Uterus (tissue), 4 donors: ENCODE data around the gene ESR2. TPM values are rescaled to one million over a fixed set of nuclear protein-coding genes. Genes with fewer than 3 reads are reported as not detected.

ENCODE experiments used
- DNase-seq, 2 donors: peaks; one replicate each; pipeline ENCODE4 v3.0.0-alpha.2; 2019 to 2020
- H3K27ac ChIP-seq, 2 donors: fragments of 200-600 bp; sonication (generic); 1 replicate in 1 of 2; 2 replicates in 1 of 2; pipeline ENCODE4 v1.5.1; 2016 to 2018
- H3K27me3 ChIP-seq, 2 donors: fragments of 200-600 bp; sonication (generic); one replicate each; pipeline ENCODE4 v1.5.1; 2018 to 2019; ENCODE audit warnings: control low read depth in 1 of 2
- H3K36me3 ChIP-seq, 2 donors: fragments of 200-600 bp; sonication (generic); one replicate each; pipeline ENCODE4 v1.5.1; 2019; ENCODE audit warnings: control low read depth in 1 of 2
- H3K4me1 ChIP-seq, 2 donors: fragments of 200-600 bp; sonication (generic); one replicate each; pipeline ENCODE4 v1.5.1; 2018 to 2019; ENCODE audit warnings: control low read depth in 1 of 2
- H3K4me3 ChIP-seq, 2 donors: fragments of 200-600 bp; sonication (generic); 1 replicate in 1 of 2; 2 replicates in 1 of 2; pipeline ENCODE4 v1.5.1; 2018 to 2019; ENCODE audit warnings: mild to moderate bottlenecking in 1 of 2
- H3K9me3 ChIP-seq, 2 donors: fragments of 200-600 bp; sonication (generic); one replicate each; pipeline ENCODE4 v1.5.1; 2019; ENCODE audit warnings: control low read depth in 1 of 2
- POLR2A ChIP-seq, 2 donors: fragments of 450-650 bp; IDR thresholded peaks; one replicate each; pipeline ENCODE4 v1.6.1; 2016; ENCODE audit warnings: antibody characterized with exemption in 2 of 2, mild to moderate bottlenecking in 1 of 2, moderate library complexity in 1 of 2
- intact Hi-C: fragments of 100-400 bp; cut with DNase I; formaldehyde crosslinking; loops from one replicate; pipeline ENCODE4 v1.15.1; 2023; ENCODE audit warnings: low total_unique reads
- total RNA-seq, 4 donors: library from RNA; depleted of rRNA in 3 of 4; stranded (reverse); fragments of >200 nt in 3 of 4; gene quantifications; one replicate each; pipeline versions ENCODE4 v1.1.0 to v1.2.4, GENCODE V29; 2014 to 2023
- TF ChIP-seq, protein P1 (sequence below), 4 experiments: fragments of 200-600 bp in 2 of 4; fragments of 450-650 bp in 2 of 4; sonication (generic) in 2 of 4; IDR thresholded peaks; one replicate each; pipeline ENCODE4 v1.5.1; 2016 to 2019; ENCODE audit warnings: antibody characterized with exemption in 4 of 4, mild to moderate bottlenecking in 2 of 4, moderate library complexity in 1 of 4
- donor health status: DM: yes; HTN: yes; CAD: no.

The ESR2 gene
- total RNA-seq, 4 donors from 2014 or later = 0.41 to 8.2 (median 3.9) TPM

DNA sequence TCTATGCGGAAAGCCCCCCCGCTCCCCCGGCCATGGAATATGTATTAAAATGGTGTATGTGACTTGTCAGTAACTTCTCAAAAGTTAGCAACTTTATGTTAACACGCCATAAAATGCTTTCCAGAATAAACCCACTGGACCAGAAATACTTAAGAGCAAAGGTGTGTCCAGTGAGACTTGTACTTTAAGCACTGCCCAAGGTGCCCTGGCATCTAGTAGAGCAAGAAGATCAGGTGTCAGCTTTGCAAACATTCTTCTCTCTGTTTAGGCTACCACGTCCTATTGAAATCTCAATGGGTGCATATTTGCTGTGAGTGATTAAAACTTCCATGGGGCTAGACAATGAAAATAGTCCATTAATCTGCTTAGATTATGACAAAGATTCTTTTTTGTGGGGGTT lies 201.2 kb downstream of the ESR2 start:
- no peak overlapping the region for H3K27ac ChIP-seq
- TF ChIP-seq, protein P1, sequence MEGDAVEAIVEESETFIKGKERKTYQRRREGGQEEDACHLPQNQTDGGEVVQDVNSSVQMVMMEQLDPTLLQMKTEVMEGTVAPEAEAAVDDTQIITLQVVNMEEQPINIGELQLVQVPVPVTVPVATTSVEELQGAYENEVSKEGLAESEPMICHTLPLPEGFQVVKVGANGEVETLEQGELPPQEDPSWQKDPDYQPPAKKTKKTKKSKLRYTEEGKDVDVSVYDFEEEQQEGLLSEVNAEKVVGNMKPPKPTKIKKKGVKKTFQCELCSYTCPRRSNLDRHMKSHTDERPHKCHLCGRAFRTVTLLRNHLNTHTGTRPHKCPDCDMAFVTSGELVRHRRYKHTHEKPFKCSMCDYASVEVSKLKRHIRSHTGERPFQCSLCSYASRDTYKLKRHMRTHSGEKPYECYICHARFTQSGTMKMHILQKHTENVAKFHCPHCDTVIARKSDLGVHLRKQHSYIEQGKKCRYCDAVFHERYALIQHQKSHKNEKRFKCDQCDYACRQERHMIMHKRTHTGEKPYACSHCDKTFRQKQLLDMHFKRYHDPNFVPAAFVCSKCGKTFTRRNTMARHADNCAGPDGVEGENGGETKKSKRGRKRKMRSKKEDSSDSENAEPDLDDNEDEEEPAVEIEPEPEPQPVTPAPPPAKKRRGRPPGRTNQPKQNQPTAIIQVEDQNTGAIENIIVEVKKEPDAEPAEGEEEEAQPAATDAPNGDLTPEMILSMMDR (IDR thresholded peaks at IDR 0.05) = no peak
- H3K27me3 ChIP-seq = no peaks in the 10 kb centered on the region
- no peaks in the 10 kb centered on the region for H3K4me1 ChIP-seq
- H3K9me3 ChIP-seq = no peaks in the 10 kb centered on the region
- no peak overlapping the region for H3K4me3 ChIP-seq
- H3K36me3 ChIP-seq = no peaks in the 10 kb centered on the region
- no peak for DNase-seq
- intact Hi-C loops = no loop called here

DNA sequence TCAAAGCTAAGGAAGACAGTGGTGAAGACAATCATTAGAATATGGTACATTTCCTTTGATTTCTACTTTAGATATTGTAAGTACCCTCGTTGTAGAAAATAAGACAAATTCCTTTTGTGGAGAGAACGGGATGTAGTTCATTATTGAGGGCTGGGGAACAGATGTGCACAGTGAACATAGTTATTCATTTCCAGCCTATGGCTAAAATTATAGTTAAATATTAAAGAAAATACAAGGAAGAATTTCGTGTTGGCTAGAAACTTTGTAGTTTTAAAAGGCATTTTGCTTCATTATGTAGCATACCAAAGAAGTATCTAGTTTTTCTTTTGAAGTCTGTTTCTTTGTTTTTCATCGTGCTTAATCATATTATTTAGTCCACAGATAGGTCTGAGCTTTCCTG lies 201.8 kb downstream of the ESR2 start:
- TF ChIP-seq, protein P1 (IDR thresholded peaks at IDR 0.05) = no peak
- TF ChIP-seq POLR2A (IDR thresholded peaks at IDR 0.05) = no peak
- H3K36me3 ChIP-seq = no peaks in the 10 kb centered on the region
- no peak overlapping the region for H3K4me3 ChIP-seq
- H3K27me3 ChIP-seq = no peaks in the 10 kb centered on the region
- no peak for DNase-seq
- H3K9me3 ChIP-seq = no peaks in the 10 kb centered on the region
- H3K4me1 ChIP-seq = no peaks in the 10 kb centered on the region
- no peak overlapping the region for H3K27ac ChIP-seq
- intact Hi-C loops = no loop called here

DNA sequence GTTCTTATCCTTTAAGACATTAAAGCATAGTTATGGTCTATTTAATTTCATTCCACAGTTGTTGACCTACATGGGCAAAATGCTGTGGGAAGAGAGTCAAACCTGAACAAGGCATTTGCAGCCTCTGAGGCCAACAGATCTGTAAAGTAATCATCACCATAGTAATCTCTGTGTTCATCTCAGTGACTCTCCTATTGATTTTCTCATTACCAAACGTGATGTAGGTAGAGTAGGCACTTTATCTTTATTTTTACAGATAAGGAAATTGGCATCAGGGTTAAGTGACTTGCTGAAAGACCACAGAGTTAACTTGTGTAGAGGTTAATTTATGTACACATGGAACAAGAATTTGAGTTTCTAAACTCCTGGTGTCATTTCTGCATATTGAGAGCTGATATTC lies 203.0 kb downstream of the ESR2 start:
- no peaks in the 10 kb centered on the region for H3K9me3 ChIP-seq
- H3K27me3 ChIP-seq = no peaks in the 10 kb centered on the region
- TF ChIP-seq, protein P1 (IDR thresholded peaks at IDR 0.05) = no peak
- TF ChIP-seq POLR2A (IDR thresholded peaks at IDR 0.05) = no peak
- H3K4me3 ChIP-seq = no peak overlapping the region
- intact Hi-C loops = no loop called here
- no peaks in the 10 kb centered on the region for H3K4me1 ChIP-seq
- no peak overlapping the region for H3K27ac ChIP-seq
- DNase-seq = no peak
- no peaks in the 10 kb centered on the region for H3K36me3 ChIP-seq

DNA sequence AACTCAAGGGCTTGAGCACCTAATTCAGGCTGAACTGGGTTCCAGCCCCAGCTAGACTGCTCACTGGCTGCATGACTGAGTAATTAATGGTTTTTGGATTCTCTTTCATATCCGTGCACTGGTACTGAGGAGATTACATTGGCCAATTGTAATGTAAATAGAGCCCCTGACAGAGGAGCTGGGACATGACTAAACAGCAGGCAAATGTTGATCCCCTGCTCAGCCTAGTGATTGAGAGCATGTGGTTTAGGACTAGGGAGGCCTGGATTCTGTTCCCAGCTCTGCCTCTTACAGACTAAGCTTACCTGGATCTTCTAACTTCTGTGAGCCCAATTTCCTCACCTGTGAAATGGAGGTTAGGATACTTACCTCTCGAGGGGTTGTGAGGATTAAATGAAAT lies 204.3 kb downstream of the ESR2 start:
- intact Hi-C loops = no loop called here
- TF ChIP-seq, protein P1 (IDR thresholded peaks at IDR 0.05) = no peak
- no peak for TF ChIP-seq POLR2A (IDR thresholded peaks at IDR 0.05)
- Histone ChIP-seq H3K4me3 (no peak overlapping the region), H3K27me3 (no peaks in the 10 kb centered on the region), H3K36me3 (no peaks in the 10 kb centered on the region), H3K9me3 (no peaks in the 10 kb centered on the region), H3K4me1 (no peaks in the 10 kb centered on the region), H3K27ac (no peak overlapping the region)
- DNase-seq = no peak

DNA sequence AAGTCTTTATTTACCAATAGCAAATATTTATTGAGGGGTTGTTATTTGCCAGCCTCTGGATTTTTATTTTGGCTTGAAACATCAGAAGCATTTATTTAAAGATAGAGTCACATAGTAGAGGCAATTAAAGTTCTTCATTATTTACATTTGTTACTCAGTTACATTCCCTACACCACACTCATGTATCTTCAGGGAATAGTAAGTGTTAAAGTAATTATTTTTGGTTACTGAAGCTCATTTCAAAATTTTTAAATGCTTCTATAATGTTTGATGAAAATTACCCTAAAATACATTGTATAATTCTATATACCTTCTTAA lies 205.6 kb downstream of the ESR2 start:
- Histone ChIP-seq H3K4me3 (no peak overlapping the region), H3K27ac (no peak overlapping the region), H3K27me3 (no peaks in the 10 kb centered on the region), H3K4me1 (no peaks in the 10 kb centered on the region), H3K36me3 (no peaks in the 10 kb centered on the region), H3K9me3 (no peaks in the 10 kb centered on the region)
- intact Hi-C loops = no loop called here
- DNase-seq = no peak
- TF ChIP-seq POLR2A (IDR thresholded peaks at IDR 0.05) = no peak
- TF ChIP-seq, protein P1 (IDR thresholded peaks at IDR 0.05) = no peak
